ENCODE measurements around the gene SERPINB1.
A peak's percentile ranks its signal among the peaks of the same experiment; 100 is the strongest.

The SERPINB1 gene

GRCh38 chr6:2790588-2791449 lies 50.8 kb downstream of the SERPINB1 start:
- no peak overlapping the region for H2BK12ac ChIP-seq (ENCODE audit: low read length in 2 of 2)
- H3K4ac ChIP-seq (ENCODE audit: low read depth in 1 of 2, low read length in 2 of 2), result no peak overlapping the region
- H3K27me3 ChIP-seq (ENCODE audit: control insufficient read depth in 1 of 2, insufficient read depth in 1 of 2, low read length in 2 of 2), result no peaks in the 10 kb centered on the region
- peaks cover 33% of the 10 kb centered on the region for H3K79me1 ChIP-seq (replicated peaks; ENCODE audit: low read length, poor library complexity, severe bottlenecking)
- no peak overlapping the region for H2BK15ac ChIP-seq (ENCODE audit: low read depth, poor library complexity, severe bottlenecking)
- no peak overlapping the region for H3K4me2 ChIP-seq (ENCODE audit: low read length, poor library complexity, severe bottlenecking)
- no peak overlapping the region for H3K18ac ChIP-seq (ENCODE audit: low read depth in 1 of 2, low read length in 2 of 2)
- H2AK5ac ChIP-seq (ENCODE audit: low read length, severe bottlenecking), result no peak overlapping the region
- 23% methylated on average over 7 of the region's 11 CpGs for WGBS
- peaks cover 15% of the 10 kb centered on the region for H3K4me1 ChIP-seq (ENCODE audit: control insufficient read depth, insufficient read depth, low read depth, low read length)
- peaks cover 13 to 14% of the 10 kb centered on the region in 2 experiments for H3K36me3 ChIP-seq (ENCODE audit: control insufficient read depth in 1 of 2, insufficient read depth in 2 of 2, low read depth in 1 of 2, low read length in 2 of 2)
- peak overlapping the region; percentile 91 for H3K9ac ChIP-seq (ENCODE audit: low read length)
- H3K23ac ChIP-seq (ENCODE audit: low read length in 2 of 2), result no peak overlapping the region
- H3K9me3 ChIP-seq (ENCODE audit: control insufficient read depth, low read length), result no peaks in the 10 kb centered on the region
- H2BK5ac ChIP-seq (ENCODE audit: low read depth, low read length, poor library complexity, severe bottlenecking), result no peak overlapping the region
- no peak overlapping the region for H3K14ac ChIP-seq (ENCODE audit: low read length in 2 of 2)
- no peak overlapping the region for H4K91ac ChIP-seq (ENCODE audit: low read length)
- peak overlapping the region; percentile 90 for H3K27ac ChIP-seq (ENCODE audit: low read length, poor library complexity, severe bottlenecking)
- H3K4me3 ChIP-seq (ENCODE audit: insufficient read depth in 1 of 2, low read depth in 1 of 2, low read length in 2 of 2), result peak overlapping the region in 1 of 2 experiments; percentile 56
- DNase-seq, result peak; percentile 92
- no peak overlapping the region for H4K8ac ChIP-seq (ENCODE audit: low read length)
- no peak overlapping the region for H2BK120ac ChIP-seq (ENCODE audit: low read depth, low read length)
- H2AFZ ChIP-seq (ENCODE audit: low read depth, low read length), result no peak overlapping the region

- Histone ChIP-seq H4K8ac (ENCODE audit: low read length) (no peak overlapping the region), H3K14ac (ENCODE audit: low read length in 2 of 2) (no peak overlapping the region), H2BK120ac (ENCODE audit: low read depth, low read length) (no peak overlapping the region), H4K91ac (ENCODE audit: low read length) (no peak overlapping the region), H3K4ac (ENCODE audit: low read depth in 1 of 2, low read length in 2 of 2) (no peak overlapping the region), H3K36me3 (ENCODE audit: control insufficient read depth in 1 of 2, insufficient read depth in 2 of 2, low read depth in 1 of 2, low read length in 2 of 2) (peaks cover 40 to 53% of the 10 kb centered on the region in 2 experiments), H3K79me1 (replicated peaks; ENCODE audit: low read length, poor library complexity, severe bottlenecking) (peaks cover 41% of the 10 kb centered on the region), H3K4me3 (ENCODE audit: insufficient read depth in 1 of 2, low read depth in 1 of 2, low read length in 2 of 2) (no peak overlapping the region), H2AK5ac (ENCODE audit: low read length, severe bottlenecking) (no peak overlapping the region), H3K18ac (ENCODE audit: low read depth in 1 of 2, low read length in 2 of 2) (no peak overlapping the region), H3K23ac (ENCODE audit: low read length in 2 of 2) (no peak overlapping the region), H3K27ac (ENCODE audit: low read length, poor library complexity, severe bottlenecking) (no peak overlapping the region), H3K27me3 (ENCODE audit: control insufficient read depth in 1 of 2, insufficient read depth in 1 of 2, low read length in 2 of 2) (no peaks in the 10 kb centered on the region), H3K4me2 (ENCODE audit: low read length, poor library complexity, severe bottlenecking) (no peak overlapping the region), H2BK12ac (ENCODE audit: low read length in 2 of 2) (no peak overlapping the region), H2AFZ (ENCODE audit: low read depth, low read length) (no peak overlapping the region), H3K9ac (ENCODE audit: low read length) (no peak overlapping the region), H3K9me3 (ENCODE audit: control insufficient read depth, low read length) (no peaks in the 10 kb centered on the region), H2BK15ac (ENCODE audit: low read depth, poor library complexity, severe bottlenecking) (no peak overlapping the region), H2BK5ac (ENCODE audit: low read depth, low read length, poor library complexity, severe bottlenecking) (no peak overlapping the region), H3K4me1 (ENCODE audit: control insufficient read depth, insufficient read depth, low read depth, low read length) (peaks cover 14% of the 10 kb centered on the region)
- DNase-seq, result no peak
- 65% methylated on average over 4 of the region's 4 CpGs for WGBS
These were observed 55.4 kb downstream of the SERPINB1 start for GRCh38 chr6:2786269-2786668.

- Histone ChIP-seq H3K18ac (ENCODE audit: low read depth in 1 of 2, low read length in 2 of 2) (no peak overlapping the region), H4K91ac (ENCODE audit: low read length) (no peak overlapping the region), H2AK5ac (ENCODE audit: low read length, severe bottlenecking) (no peak overlapping the region), H3K27ac (ENCODE audit: low read length, poor library complexity, severe bottlenecking) (no peak overlapping the region), H3K4me3 (ENCODE audit: insufficient read depth in 1 of 2, low read depth in 1 of 2, low read length in 2 of 2) (no peak overlapping the region), H3K4me1 (ENCODE audit: control insufficient read depth, insufficient read depth, low read depth, low read length) (peaks cover 10% of the 10 kb centered on the region), H3K9ac (ENCODE audit: low read length) (no peak overlapping the region), H3K14ac (ENCODE audit: low read length in 2 of 2) (no peak overlapping the region), H3K4me2 (ENCODE audit: low read length, poor library complexity, severe bottlenecking) (no peak overlapping the region), H3K79me1 (replicated peaks; ENCODE audit: low read length, poor library complexity, severe bottlenecking) (peaks cover 48% of the 10 kb centered on the region), H4K8ac (ENCODE audit: low read length) (peak overlapping the region; percentile 28), H3K4ac (ENCODE audit: low read depth in 1 of 2, low read length in 2 of 2) (no peak overlapping the region), H3K27me3 (ENCODE audit: control insufficient read depth in 1 of 2, insufficient read depth in 1 of 2, low read length in 2 of 2) (no peaks in the 10 kb centered on the region), H2BK12ac (ENCODE audit: low read length in 2 of 2) (no peak overlapping the region), H2BK120ac (ENCODE audit: low read depth, low read length) (no peak overlapping the region), H2AFZ (ENCODE audit: low read depth, low read length) (no peak overlapping the region), H3K9me3 (ENCODE audit: control insufficient read depth, low read length) (no peaks in the 10 kb centered on the region), H2BK15ac (ENCODE audit: low read depth, poor library complexity, severe bottlenecking) (no peak overlapping the region), H3K36me3 (ENCODE audit: control insufficient read depth in 1 of 2, insufficient read depth in 2 of 2, low read depth in 1 of 2, low read length in 2 of 2) (peaks cover 44 to 65% of the 10 kb centered on the region in 2 experiments), H3K23ac (ENCODE audit: low read length in 2 of 2) (peak overlapping the region in 1 of 2 experiments; percentile 14), H2BK5ac (ENCODE audit: low read depth, low read length, poor library complexity, severe bottlenecking) (no peak overlapping the region)
- no peak for DNase-seq
- 96% methylated on average over 7 of the region's 7 CpGs for WGBS
These were observed 56.7 kb downstream of the SERPINB1 start for GRCh38 chr6:2784930-2785329.

GRCh38 chr6:2784061-2784460 lies 57.6 kb downstream of the SERPINB1 start:
- no peak overlapping the region for H4K91ac ChIP-seq (ENCODE audit: low read length)
- H3K4me2 ChIP-seq (ENCODE audit: low read length, poor library complexity, severe bottlenecking), result no peak overlapping the region
- no peak overlapping the region for H2BK15ac ChIP-seq (ENCODE audit: low read depth, poor library complexity, severe bottlenecking)
- H3K9ac ChIP-seq (ENCODE audit: low read length), result no peak overlapping the region
- no peak overlapping the region for H3K4me3 ChIP-seq (ENCODE audit: insufficient read depth in 1 of 2, low read depth in 1 of 2, low read length in 2 of 2)
- H3K4ac ChIP-seq (ENCODE audit: low read depth in 1 of 2, low read length in 2 of 2), result no peak overlapping the region
- H3K27me3 ChIP-seq (ENCODE audit: control insufficient read depth in 1 of 2, insufficient read depth in 1 of 2, low read length in 2 of 2), result no peaks in the 10 kb centered on the region
- H2AK5ac ChIP-seq (ENCODE audit: low read length, severe bottlenecking), result no peak overlapping the region
- H3K79me1 ChIP-seq (replicated peaks; ENCODE audit: low read length, poor library complexity, severe bottlenecking), result peaks cover 53% of the 10 kb centered on the region
- H3K27ac ChIP-seq (ENCODE audit: low read length, poor library complexity, severe bottlenecking), result no peak overlapping the region
- H3K23ac ChIP-seq (ENCODE audit: low read length in 2 of 2), result peak overlapping the region in 1 of 2 experiments; percentile 83
- peaks cover 49 to 74% of the 10 kb centered on the region in 2 experiments for H3K36me3 ChIP-seq (ENCODE audit: control insufficient read depth in 1 of 2, insufficient read depth in 2 of 2, low read depth in 1 of 2, low read length in 2 of 2)
- no peak overlapping the region for H2BK120ac ChIP-seq (ENCODE audit: low read depth, low read length)
- no peak overlapping the region for H2BK12ac ChIP-seq (ENCODE audit: low read length in 2 of 2)
- H3K18ac ChIP-seq (ENCODE audit: low read depth in 1 of 2, low read length in 2 of 2), result no peak overlapping the region
- H3K9me3 ChIP-seq (ENCODE audit: control insufficient read depth, low read length), result no peaks in the 10 kb centered on the region
- WGBS, result 93% methylated on average over 5 of the region's 5 CpGs
- no peak overlapping the region for H2BK5ac ChIP-seq (ENCODE audit: low read depth, low read length, poor library complexity, severe bottlenecking)
- H2AFZ ChIP-seq (ENCODE audit: low read depth, low read length), result no peak overlapping the region
- no peak overlapping the region for H4K8ac ChIP-seq (ENCODE audit: low read length)
- no peak overlapping the region for H3K14ac ChIP-seq (ENCODE audit: low read length in 2 of 2)
- H3K4me1 ChIP-seq (ENCODE audit: control insufficient read depth, insufficient read depth, low read depth, low read length), result peaks cover 6% of the 10 kb centered on the region
- peak; percentile 14 for DNase-seq
